NOMO-1 treated with DMSO at 0.1 percent for 48 hours (cell line): ENCODE data around the gene ZMYND15.

Source experiments
- DNase-seq: peaks from one replicate; lab custom pipeline; 2025; ENCODE audit not compliant: unreplicated experiment; lab: John Stamatoyannopoulos, UW

The ZMYND15 gene

DNA sequence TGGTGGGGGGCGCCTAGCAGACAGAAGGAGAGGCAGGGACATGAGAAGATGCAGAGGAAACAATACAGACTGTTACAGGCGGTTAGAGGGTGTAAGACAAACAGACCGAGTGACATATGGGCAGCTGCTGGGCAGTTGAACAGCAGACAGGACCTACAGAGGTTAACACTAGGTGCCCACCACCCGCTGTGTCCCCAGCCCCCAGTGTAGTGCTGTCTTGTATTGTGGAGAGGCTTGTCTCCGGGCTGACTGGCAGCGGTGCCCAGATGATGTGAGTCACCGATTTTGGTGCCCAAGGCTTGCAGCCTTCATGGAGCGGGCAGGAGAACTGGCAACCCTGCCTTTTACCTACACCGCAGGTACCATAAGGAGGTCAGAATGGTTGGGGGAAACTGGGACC is 2.5 kb downstream of the ZMYND15 start:
- DNase-seq: no peak

GRCh38 chr17:4742629-4743028 is 3.0 kb downstream of the ZMYND15 start:
- no peak for DNase-seq

GRCh38 chr17:4743216-4743615 is 3.6 kb downstream of the ZMYND15 start:
- no peak for DNase-seq

GRCh38 chr17:4743898-4744297 is 4.3 kb downstream of the ZMYND15 start:
- DNase-seq: no peak

GRCh38 chr17:4744999-4745969 is 5.7 kb downstream of the ZMYND15 start:
- DNase-seq: no peak

DNA sequence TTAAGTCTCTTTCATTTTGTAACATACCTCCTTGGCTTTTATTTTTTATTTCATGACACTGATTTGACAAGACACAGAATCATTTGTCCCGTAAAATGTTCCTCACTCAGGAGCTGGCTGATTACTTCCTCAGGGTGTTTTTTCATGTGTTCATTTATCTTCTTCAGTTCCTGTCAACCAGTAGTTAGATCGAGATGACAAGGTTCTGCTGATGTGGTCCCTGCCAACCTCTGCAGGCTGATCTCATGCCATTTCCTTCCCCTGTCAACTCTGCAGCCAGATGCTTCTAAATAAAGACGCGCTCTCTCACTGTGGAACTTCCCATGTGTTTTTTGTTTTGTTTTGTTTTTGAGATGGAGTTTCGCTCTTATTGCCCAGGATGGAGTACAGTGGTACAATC is 8.2 kb downstream of the ZMYND15 start:
- DNase-seq: peak; percentile 72

GRCh38 chr17:4748686-4749085 is 9.1 kb downstream of the ZMYND15 start:
- DNase-seq: peak; percentile 10

DNA sequence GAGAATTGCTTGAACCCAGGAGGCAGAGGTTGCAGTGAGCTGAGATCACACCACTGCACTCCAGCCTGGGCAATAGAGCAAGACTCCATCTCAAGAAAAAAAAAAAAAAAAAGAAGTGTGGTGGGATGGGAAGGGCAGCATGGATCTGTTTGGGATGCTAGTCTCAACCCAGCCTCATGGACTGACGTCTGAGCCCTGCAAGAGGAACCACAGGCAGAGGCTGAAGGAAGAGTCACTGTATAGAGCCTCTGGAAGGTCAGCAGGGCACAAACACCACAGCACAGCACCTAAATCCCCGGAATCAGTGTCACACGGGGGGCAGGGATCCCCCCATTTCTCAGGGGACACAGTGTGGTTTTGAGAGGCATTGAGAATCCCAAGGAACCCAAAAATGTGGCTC is 11.0 kb downstream of the ZMYND15 start:
- no peak for DNase-seq

- DNase-seq: no peak
Measured at GRCh38 chr17:4751932-4752331, 12.3 kb downstream of the ZMYND15 start.

DNA sequence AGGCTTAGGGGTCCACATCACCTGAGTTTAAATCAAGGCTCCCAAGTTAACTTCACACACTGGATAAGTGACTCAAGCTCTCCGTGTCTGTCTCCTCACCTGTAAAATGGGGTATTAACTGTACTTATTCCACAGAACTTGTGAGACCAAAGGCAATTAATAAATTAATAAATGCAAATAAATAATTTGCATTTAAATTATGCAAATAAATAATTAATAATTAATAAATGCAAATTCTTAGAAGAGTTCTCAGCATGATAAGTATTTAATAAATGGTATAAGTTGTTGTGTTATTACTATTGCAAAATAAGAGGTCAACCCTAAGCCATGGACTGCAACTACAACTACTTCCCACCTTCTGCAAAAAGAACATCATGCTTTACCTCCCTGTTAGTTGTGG is 13.8 kb downstream of the ZMYND15 start:
- no peak for DNase-seq

DNA sequence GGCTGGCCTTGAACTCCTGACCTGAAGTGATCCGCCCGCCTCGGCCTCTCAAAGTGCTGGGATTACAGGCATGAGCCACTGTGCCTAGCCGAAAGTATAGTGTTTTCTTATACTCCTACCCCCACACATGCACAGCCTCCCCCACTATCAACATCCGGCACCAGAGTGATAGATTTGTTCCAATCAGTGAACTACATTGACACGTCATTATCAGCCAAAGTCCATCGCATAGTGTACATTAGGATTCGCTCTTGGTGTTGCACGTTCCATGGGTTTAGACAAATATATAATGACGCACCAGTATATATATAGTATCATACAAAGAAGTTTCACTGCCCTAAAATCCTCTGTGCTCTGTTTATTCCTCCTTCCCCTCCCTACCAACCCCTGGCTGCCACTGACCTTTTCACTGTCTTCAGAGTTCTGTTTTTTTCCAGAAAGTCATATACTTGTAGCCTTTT is 20.2 kb downstream of the ZMYND15 start:
- peak; percentile 60 for DNase-seq

DNA sequence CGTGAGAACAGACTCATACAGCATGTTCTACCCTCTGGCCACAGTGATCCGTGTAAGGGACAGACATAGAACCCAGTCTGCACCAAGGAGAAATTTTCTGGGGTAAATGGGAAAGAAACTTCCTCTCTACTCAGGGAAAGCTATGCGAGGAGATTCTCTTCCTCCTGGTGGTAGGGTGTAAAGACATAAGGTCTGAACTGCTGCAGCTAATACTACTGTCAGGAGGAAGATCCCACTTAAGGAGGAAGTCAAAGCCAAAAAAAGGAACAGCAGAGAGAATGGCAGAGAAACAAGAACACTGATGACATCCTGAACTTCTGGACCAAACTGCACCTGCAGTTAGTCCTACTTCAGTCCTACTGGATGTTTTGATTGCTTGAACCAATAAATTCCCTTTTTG is 25.0 kb downstream of the ZMYND15 start:
- peak; percentile 76 for DNase-seq

DNA sequence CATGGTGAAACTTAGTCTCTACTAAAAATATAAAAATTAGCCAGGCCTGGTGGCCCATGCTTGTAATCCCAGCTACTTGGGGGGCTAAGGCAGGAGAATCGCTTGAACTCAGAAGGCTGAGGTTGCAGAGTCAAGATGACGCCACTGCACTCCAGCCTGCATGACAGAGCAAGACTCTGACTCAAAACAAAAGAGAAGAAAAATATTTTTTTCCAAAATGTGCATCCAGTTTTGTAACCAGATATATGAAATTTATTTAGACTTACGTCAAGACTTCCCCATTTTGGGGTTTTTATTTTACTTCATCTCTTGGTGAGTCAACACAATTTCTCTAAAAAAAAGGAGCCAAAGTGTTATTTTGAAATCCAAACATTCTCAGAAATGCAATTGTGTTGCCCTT is 26.6 kb downstream of the ZMYND15 start:
- peak; percentile 80 for DNase-seq

GRCh38 chr17:4766723-4767122 is 27.1 kb downstream of the ZMYND15 start:
- no peak for DNase-seq

DNA sequence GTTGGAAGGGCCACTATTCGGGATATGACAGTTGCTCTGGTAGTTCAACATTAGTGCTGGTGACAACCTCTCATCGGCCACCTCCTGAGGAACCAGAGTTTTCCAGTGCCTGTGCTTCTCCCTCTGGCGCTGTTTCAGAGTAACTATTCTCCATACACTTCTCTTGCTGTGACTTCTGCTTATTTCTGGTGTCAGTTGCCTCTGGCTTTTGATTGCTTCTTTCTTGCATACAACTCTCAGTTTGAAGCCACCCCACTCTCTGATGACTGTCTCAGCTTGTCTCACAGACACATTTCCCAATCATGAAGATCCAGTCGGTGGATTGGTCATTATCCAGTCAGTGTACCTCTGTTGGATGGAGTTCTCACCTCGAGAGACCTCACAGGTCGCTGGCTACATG is 28.7 kb downstream of the ZMYND15 start:
- peak; percentile 55 for DNase-seq

DNA sequence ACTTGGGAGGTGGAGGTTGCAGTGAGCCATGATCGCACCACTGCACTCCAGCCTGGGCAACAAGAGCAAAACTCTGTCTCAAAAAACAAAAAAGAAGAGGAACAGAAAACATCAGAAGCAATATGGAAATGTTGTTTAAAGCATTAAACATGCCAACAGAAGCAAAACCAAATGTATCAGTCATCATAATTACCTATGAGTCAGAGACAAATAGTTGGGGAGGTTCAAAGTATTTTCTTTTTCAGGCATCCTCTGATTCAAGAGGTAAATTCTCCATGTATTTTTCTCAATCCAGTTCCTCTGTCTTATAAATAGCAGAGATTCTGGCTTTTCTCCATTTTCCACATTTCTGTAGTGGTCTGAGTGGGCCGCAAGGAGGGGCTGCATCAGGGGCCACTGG is 30.0 kb downstream of the ZMYND15 start:
- DNase-seq: no peak

DNA sequence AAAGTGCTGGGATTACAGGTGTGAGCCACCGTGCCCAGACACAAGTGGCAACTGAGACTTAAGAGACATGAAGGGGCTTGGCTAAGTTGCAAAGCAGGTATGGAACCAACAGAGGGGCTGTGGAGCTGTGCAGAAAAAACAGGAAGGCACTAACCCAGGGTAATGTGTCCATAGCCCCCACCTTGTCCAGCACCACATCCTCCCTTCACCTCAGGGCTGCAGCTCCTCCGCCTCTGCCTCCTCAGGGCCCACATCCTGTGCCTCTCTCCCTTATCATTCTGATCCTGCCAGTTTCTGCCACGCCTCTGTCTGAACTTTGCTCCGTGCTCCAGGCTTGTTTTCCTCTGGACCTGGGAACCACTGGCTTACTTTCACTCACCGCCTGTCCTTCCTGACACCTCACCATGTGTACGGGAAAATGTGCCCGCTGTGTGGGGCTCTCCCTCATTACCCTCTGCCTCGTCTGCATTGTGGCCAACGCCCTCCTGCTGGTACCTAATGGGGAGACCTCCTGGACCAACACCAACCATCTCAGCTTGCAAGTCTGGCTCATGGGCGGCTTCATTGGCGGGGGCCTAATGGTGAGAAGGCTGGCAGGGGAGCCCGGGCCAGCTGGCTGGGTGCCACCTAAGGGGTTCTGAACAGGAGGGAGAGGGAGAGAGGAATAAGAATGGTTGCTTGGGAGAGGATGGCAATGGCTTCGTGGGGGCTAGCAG is 32.0 kb downstream of the ZMYND15 start, which contains the start of gene TM4SF5:
Gene TM4SF5, plus strand, starts transcription at position 368 of the 716 bp plus-strand sequence. Its CDS starts 37 bp downstream, at position 405.
- DNase-seq: no peak

DNA sequence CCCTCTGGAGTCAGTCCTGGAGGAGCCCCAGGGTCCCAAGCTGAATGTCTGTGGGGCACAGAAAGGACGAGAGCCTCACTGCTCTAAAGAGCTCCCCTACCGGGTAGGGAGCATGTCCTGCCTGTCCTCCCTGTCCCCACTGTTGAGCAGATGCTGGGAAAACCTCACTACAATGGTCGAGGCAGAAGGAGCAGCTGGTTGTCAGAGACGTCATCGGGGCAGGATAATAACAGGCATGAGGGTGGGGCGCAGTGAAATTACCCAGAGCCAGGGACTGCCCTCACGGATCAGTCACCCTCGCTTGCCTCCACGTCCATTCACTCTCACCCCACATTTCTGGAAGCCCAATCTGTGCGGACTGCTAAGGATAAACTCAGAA is 32.6 kb downstream of the ZMYND15 start:
- no peak for DNase-seq

- no peak for DNase-seq
Measured at GRCh38 chr17:4777969-4778760, 38.5 kb downstream of the ZMYND15 start.

- DNase-seq: no peak
Measured at GRCh38 chr17:4780325-4780955, 40.8 kb downstream of the ZMYND15 start.

DNA sequence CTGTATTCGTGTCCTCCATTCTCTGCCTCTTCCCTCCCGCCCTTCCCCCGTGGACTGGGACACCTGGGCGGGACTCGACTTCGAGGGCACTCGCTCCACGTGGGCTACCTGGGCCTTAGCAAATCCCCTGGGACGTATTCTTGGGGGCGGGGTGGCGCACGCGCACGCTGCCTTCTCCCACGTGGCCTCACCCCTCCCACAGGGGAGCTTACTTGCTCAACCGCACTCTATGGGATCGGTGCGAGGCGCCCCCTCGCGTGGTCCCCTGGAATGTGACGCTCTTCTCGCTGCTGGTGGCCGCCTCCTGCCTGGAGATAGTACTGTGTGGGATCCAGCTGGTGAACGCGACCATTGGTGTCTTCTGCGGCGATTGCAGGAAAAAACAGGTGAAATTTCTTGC is 43.0 kb downstream of the ZMYND15 start:
- DNase-seq: peak; percentile 15
